GM13977 (cell line): ENCODE data around the gene CASZ1.

Experiments used
- DNase-seq: peaks from one replicate; pipeline ENCODE4 v3.0.0; 2012; ENCODE audit warnings: low spot score
- CTCF ChIP-seq: IDR thresholded peaks from 2 replicates; pipeline ENCODE4 v1.5.1; 2012; ENCODE audit warnings: mild to moderate bottlenecking, control low read depth; ENCODE audit not compliant: insufficient read depth; ENCODE audit errors: extremely low read depth, missing control alignments
- in situ Hi-C: fragments of 300-500 bp; cut with MboI; formaldehyde crosslinking; loops from one replicate; pipeline ENCODE4 v1.12.0; 2022; ENCODE audit warnings: low sequenced_read_pairs, low pct_unique_long_range_greater_than_20kb, mixed read lengths, inconsistent platforms; ENCODE audit not compliant: unreplicated experiment

The CASZ1 gene

GRCh38 chr1:10789047-10789791 lies 7.2 kb downstream of the CASZ1 start:
- DNase-seq, result no peak
- TF ChIP-seq CTCF, result no peak
- in situ Hi-C loops, result no loop called here

GRCh38 chr1:10788592-10789006 lies 7.8 kb downstream of the CASZ1 start:
- no peak for DNase-seq
- TF ChIP-seq CTCF, result no peak
- in situ Hi-C loops, result no loop called here

- in situ Hi-C loops, result no loop called here
- TF ChIP-seq CTCF, result no peak
- no peak for DNase-seq
These were observed 9.2 kb downstream of the CASZ1 start for GRCh38 chr1:10787286-10787685.

- TF ChIP-seq CTCF, result no peak
- in situ Hi-C loops, result no loop called here
- DNase-seq, result no peak
These were observed 10.5 kb downstream of the CASZ1 start for GRCh38 chr1:10785728-10786638.

GRCh38 chr1:10784998-10785727 lies 11.3 kb downstream of the CASZ1 start:
- TF ChIP-seq CTCF, result no peak
- no peak for DNase-seq
- in situ Hi-C loops, result no loop called here

- in situ Hi-C loops, result no loop called here
- no peak for TF ChIP-seq CTCF
- DNase-seq, result no peak
These were observed 13.8 kb downstream of the CASZ1 start for GRCh38 chr1:10782491-10783244.
